Hepatocyte (in vitro differentiated cells): ENCODE results near the gene VIPAS39. TPM values are rescaled to one million over a fixed set of nuclear protein-coding genes. Genes with fewer than 3 reads are reported as not detected.

Experiments used
- DNase-seq: peaks from one replicate; pipeline ENCODE4 v3.0.0-alpha.2; 2016; ENCODE audit warnings: low spot score
- H2AFZ ChIP-seq: fragments of 200-600 bp; sonication (generic); 2 replicates; pipeline ENCODE4 v1.6.0; 2016; ENCODE audit warnings: antibody characterized with exemption, mild to moderate bottlenecking
- H3K27ac ChIP-seq: fragments of 200-600 bp; sonication (generic); 2 replicates; pipeline ENCODE4 v1.5.1; 2016; ENCODE audit warnings: mild to moderate bottlenecking
- H3K27me3 ChIP-seq: fragments of 200-600 bp; sonication (generic); 2 replicates; pipeline ENCODE4 v1.6.1; 2016
- H3K36me3 ChIP-seq: fragments of 200-600 bp; sonication (generic); replicated peaks from 2 replicates; pipeline ENCODE4 v1.5.1; 2016; ENCODE audit warnings: low read depth; ENCODE audit not compliant: insufficient read depth
- H3K4me1 ChIP-seq: fragments of 200-600 bp; sonication (generic); 2 replicates; pipeline ENCODE4 v1.5.1; 2016; ENCODE audit warnings: mild to moderate bottlenecking, moderate library complexity; ENCODE audit not compliant: insufficient read depth
- H3K4me2 ChIP-seq: fragments of 200-600 bp; sonication (generic); 2 replicates; pipeline ENCODE4 v1.6.0; 2016
- H3K4me3 ChIP-seq: fragments of 200-600 bp; sonication (generic); 2 replicates; pipeline ENCODE4 v1.5.1; 2016; ENCODE audit warnings: mild to moderate bottlenecking
- H3K79me2 ChIP-seq: fragments of 200-600 bp; sonication (generic); 2 replicates; pipeline ENCODE4 v1.6.0; 2017; ENCODE audit warnings: mild to moderate bottlenecking
- H3K9me2 ChIP-seq: fragments of 200-600 bp; sonication (generic); replicated peaks from 2 replicates; pipeline ENCODE4 v1.6.0; 2017; ENCODE audit warnings: mild to moderate bottlenecking; ENCODE audit not compliant: insufficient read depth
- H3K9me3 ChIP-seq: fragments of 200-600 bp; sonication (generic); 2 replicates; pipeline ENCODE4 v1.5.1; 2016; ENCODE audit warnings: low read depth, mild to moderate bottlenecking
- H4K20me1 ChIP-seq: fragments of 200-600 bp; sonication (generic); 2 replicates; pipeline ENCODE4 v1.6.0; 2016; ENCODE audit warnings: mild to moderate bottlenecking; ENCODE audit not compliant: insufficient read depth, poor library complexity, severe bottlenecking
- EZH2 ChIP-seq: fragments of 200-600 bp; sonication (generic); IDR thresholded peaks from 2 replicates; pipeline ENCODE4 v1.6.1; 2016; ENCODE audit warnings: antibody characterized with exemption, mild to moderate bottlenecking, borderline replicate concordance
- EZH2phosphoT487 ChIP-seq: fragments of 200-600 bp; sonication (generic); IDR thresholded peaks from one replicate; pipeline ENCODE4 v1.6.1; 2018; ENCODE audit warnings: antibody characterized with exemption, mild to moderate bottlenecking, low read depth, moderate library complexity; ENCODE audit not compliant: unreplicated experiment, severe bottlenecking
- WGBS: methylation state at CpG from one replicate; pipeline ENCODE4 v1.1.6; 2016; ENCODE audit warnings: low lambda C conversion rate; ENCODE audit errors: missing lambda C conversion rate; 5-methylcytosine and 5-hydroxymethylcytosine counted together
- polyA plus RNA-seq: library from polyadenylated mRNA; unstranded; fragments of >200 nt; fragmentation: Nextera tagmentation; extraction: Ambion mirVana; gene quantifications from 2 replicates; pipeline ENCODE4 v1.2.1, GENCODE V29; 2016
- total RNA-seq: library from RNA; depleted of rRNA; stranded (reverse); fragments of >200 nt; gene quantifications from 2 replicates; pipeline ENCODE4 v1.2.3, GENCODE V29; 2014
- TF ChIP-seq, protein P1 (sequence below): fragments of 200-600 bp; sonication (generic); IDR thresholded peaks from 2 replicates; pipeline ENCODE4 v1.5.1; 2016; ENCODE audit warnings: antibody characterized with exemption, mild to moderate bottlenecking; ENCODE audit not compliant: poor library complexity

VIPAS39 gene
- total and polyA plus RNA-seq, 2 experiments from 2014 or later: 11.7 to 29.2 TPM

DNA sequence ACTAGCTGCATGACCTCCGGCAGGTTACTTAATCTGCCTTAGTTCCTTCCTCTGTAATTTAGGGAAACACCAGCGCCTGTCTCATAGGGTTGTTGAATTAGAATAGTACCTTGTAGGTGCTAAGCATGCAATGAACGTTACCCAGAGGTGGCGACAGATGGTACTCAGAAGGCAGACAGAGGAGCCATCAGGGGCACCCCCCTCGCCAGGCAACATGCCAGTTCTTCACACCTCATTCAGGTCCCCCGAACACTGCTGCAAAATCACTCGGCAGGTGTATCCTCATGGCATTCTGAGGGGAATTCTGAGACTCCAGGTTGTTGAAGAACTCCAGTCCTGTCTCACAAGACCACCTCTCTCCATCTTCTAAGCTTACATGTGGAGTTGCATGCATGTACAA is 31.2 kb upstream of the VIPAS39 start:
- WGBS: 87% methylated on average over 7 of the region's 7 CpGs
- Histone ChIP-seq H3K9me3 (no peaks in the 10 kb centered on the region), H3K4me2 (no peak overlapping the region), H3K27me3 (no peaks in the 10 kb centered on the region), H3K79me2 (no peaks in the 10 kb centered on the region), H3K27ac (no peak overlapping the region), H3K4me3 (no peak overlapping the region), H2AFZ (no peak overlapping the region), H3K9me2 (no peaks in the 10 kb centered on the region), H4K20me1 (no peaks in the 10 kb centered on the region), H3K4me1 (no peaks in the 10 kb centered on the region), H3K36me3 (no peaks in the 10 kb centered on the region)
- TF ChIP-seq EZH2: no peak
- TF ChIP-seq, protein P1, sequence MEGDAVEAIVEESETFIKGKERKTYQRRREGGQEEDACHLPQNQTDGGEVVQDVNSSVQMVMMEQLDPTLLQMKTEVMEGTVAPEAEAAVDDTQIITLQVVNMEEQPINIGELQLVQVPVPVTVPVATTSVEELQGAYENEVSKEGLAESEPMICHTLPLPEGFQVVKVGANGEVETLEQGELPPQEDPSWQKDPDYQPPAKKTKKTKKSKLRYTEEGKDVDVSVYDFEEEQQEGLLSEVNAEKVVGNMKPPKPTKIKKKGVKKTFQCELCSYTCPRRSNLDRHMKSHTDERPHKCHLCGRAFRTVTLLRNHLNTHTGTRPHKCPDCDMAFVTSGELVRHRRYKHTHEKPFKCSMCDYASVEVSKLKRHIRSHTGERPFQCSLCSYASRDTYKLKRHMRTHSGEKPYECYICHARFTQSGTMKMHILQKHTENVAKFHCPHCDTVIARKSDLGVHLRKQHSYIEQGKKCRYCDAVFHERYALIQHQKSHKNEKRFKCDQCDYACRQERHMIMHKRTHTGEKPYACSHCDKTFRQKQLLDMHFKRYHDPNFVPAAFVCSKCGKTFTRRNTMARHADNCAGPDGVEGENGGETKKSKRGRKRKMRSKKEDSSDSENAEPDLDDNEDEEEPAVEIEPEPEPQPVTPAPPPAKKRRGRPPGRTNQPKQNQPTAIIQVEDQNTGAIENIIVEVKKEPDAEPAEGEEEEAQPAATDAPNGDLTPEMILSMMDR: no peak
- TF ChIP-seq EZH2phosphoT487: no peak
- DNase-seq: no peak

DNA sequence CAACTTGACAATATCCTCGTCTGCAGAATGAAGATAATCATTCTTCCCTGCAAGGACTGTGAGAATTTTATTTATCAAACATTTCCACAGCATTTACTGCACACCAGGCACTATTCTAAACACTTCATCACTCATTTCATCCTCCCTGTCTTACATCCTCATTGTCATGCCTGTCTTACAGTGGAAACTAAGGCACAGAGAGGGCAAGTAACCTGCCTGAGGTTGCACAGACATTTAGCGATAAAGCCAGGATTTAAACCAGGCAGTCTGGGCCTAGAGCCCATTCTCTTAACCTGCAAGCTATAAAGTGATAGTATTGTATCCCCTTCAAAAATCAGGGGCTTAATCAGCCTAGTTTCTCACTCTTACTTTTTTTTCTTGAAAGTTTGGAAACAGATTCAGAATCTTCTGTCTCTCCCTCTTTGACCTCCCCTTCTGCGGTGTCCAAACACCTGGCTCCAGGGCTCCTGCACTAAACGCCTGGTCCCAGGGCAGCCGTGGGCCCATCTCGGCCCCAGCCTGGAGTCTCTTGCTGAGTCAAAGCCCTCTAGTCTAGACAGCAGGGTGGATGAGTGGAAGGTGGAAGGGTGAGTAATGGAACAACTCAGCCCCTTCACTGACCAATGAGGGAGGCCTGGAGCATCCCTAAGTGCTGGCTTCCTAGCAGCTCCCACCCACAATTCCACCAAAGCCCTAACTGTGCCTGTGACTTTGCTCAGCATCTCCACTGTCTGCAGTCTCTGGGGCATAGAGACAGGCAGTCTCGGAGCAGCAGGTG is 28.7 kb upstream of the VIPAS39 start:
- no peak overlapping the region for H3K4me2 ChIP-seq
- TF ChIP-seq, protein P1: no peak
- TF ChIP-seq EZH2phosphoT487 (no peak), EZH2 (no peak)
- H3K4me1 ChIP-seq: no peaks in the 10 kb centered on the region
- H3K4me3 ChIP-seq: no peak overlapping the region
- H3K9me3 ChIP-seq: no peaks in the 10 kb centered on the region
- no peak overlapping the region for H3K27ac ChIP-seq
- no peak overlapping the region for H2AFZ ChIP-seq
- DNase-seq: no peak
- no peaks in the 10 kb centered on the region for H3K9me2 ChIP-seq
- no peaks in the 10 kb centered on the region for H4K20me1 ChIP-seq
- 89% methylated on average over 7 of the region's 7 CpGs for WGBS
- no peaks in the 10 kb centered on the region for H3K36me3 ChIP-seq
- H3K27me3 ChIP-seq: no peaks in the 10 kb centered on the region
- H3K79me2 ChIP-seq: no peaks in the 10 kb centered on the region

DNA sequence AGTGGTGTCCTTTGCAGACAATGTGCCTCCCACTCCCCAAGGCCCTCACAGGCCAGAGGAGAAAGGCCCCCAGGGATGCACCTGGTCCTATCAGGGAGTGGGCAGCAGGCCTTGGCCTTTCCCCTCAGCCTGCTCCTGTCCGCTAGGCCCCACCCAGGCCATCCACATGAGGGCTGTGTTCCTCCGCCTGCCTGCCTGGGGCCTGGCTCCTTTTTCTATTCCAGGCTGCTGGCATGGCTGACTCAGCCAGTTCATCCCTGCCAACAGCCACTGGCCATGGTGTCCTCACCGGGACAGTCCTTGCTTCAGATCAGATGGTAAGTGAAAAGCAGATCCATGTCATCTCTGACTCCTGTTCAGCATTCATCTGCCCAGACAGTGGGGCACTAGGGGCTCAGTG is 27.9 kb upstream of the VIPAS39 start:
- WGBS: 100% methylated on average over 3 of the region's 3 CpGs
- H4K20me1 ChIP-seq: no peaks in the 10 kb centered on the region
- TF ChIP-seq, protein P1: no peak
- TF ChIP-seq EZH2phosphoT487 (no peak), EZH2 (no peak)
- H3K9me2 ChIP-seq: no peaks in the 10 kb centered on the region
- H2AFZ ChIP-seq: no peak overlapping the region
- no peaks in the 10 kb centered on the region for H3K9me3 ChIP-seq
- H3K4me2 ChIP-seq: no peak overlapping the region
- no peaks in the 10 kb centered on the region for H3K36me3 ChIP-seq
- H3K4me1 ChIP-seq: no peaks in the 10 kb centered on the region
- no peak overlapping the region for H3K4me3 ChIP-seq
- no peaks in the 10 kb centered on the region for H3K79me2 ChIP-seq
- H3K27me3 ChIP-seq: no peaks in the 10 kb centered on the region
- no peak overlapping the region for H3K27ac ChIP-seq
- DNase-seq: no peak
